A549 (cell line): ENCODE measurements around the gene COL4A6.

Experiments used
- CBX8 ChIP-seq: fragments of 200-600 bp; sonication (generic); IDR thresholded peaks from 2 replicates; pipeline ENCODE4 v1.6.1; 2016
- EP300 ChIP-seq, 2 experiments: fragments of >200 bp; sonication (Bioruptor Twin); formaldehyde crosslinking; IDR thresholded peaks; 2 replicates in 1 of 2; 3 replicates in 1 of 2; pipeline ENCODE4 v1.6.1; 2016 to 2017
- RCOR1 ChIP-seq: fragments of 150-350 bp; IDR thresholded peaks from 2 replicates; pipeline ENCODE4 v1.6.1; 2014; ENCODE audit warnings: antibody characterized with exemption, low read length, low read depth
- RFX5 ChIP-seq: fragments of 450-650 bp; IDR thresholded peaks from 2 replicates; pipeline ENCODE4 v1.7.1; 2014; ENCODE audit warnings: antibody characterized with exemption, mild to moderate bottlenecking, moderate library complexity
- TF ChIP-seq, protein P1 (sequence below): fragments of 450-650 bp; IDR thresholded peaks from 2 replicates; pipeline ENCODE4 v1.6.1; 2014; ENCODE audit warnings: antibody characterized with exemption
- TF ChIP-seq, protein P2 (sequence below): IDR thresholded peaks from 2 replicates; pipeline ENCODE4 v1.6.1; 2012; ENCODE audit warnings: low read depth, borderline replicate concordance
- TF ChIP-seq, protein P3 (sequence below): fragments of >200 bp; sonication (Bioruptor Twin); formaldehyde crosslinking; IDR thresholded peaks from 3 replicates; pipeline ENCODE4 v1.5.1; 2016

DNA sequence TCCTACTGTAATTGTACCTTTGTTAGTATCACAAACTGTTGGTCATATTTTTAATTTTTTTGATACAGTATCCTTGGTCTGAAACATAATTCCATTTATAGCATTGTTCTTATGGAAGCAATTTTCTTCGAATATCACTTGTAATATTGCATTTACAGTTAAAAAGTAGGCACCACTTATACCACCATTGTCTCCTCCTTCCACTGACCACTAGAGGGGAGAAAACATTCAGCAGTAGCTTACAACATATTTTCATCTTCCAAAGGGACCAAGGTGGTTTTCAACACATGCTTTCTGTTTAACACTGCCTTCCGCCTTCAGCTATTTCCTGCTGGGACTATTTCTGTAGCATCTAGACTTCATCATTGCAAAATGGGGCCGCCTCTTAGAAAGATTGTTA, 146.2 kb downstream of the COL4A6 start:
- TF ChIP-seq, protein P1, sequence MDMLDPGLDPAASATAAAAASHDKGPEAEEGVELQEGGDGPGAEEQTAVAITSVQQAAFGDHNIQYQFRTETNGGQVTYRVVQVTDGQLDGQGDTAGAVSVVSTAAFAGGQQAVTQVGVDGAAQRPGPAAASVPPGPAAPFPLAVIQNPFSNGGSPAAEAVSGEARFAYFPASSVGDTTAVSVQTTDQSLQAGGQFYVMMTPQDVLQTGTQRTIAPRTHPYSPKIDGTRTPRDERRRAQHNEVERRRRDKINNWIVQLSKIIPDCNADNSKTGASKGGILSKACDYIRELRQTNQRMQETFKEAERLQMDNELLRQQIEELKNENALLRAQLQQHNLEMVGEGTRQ = no peak
- TF ChIP-seq, protein P2, sequence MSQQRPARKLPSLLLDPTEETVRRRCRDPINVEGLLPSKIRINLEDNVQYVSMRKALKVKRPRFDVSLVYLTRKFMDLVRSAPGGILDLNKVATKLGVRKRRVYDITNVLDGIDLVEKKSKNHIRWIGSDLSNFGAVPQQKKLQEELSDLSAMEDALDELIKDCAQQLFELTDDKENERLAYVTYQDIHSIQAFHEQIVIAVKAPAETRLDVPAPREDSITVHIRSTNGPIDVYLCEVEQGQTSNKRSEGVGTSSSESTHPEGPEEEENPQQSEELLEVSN = no peak
- TF ChIP-seq CBX8 (no peak), RFX5 (no peak), RCOR1 (no peak), EP300 (IDR thresholded peaks at IDR 0.05) (no peak)
- TF ChIP-seq, protein P3, sequence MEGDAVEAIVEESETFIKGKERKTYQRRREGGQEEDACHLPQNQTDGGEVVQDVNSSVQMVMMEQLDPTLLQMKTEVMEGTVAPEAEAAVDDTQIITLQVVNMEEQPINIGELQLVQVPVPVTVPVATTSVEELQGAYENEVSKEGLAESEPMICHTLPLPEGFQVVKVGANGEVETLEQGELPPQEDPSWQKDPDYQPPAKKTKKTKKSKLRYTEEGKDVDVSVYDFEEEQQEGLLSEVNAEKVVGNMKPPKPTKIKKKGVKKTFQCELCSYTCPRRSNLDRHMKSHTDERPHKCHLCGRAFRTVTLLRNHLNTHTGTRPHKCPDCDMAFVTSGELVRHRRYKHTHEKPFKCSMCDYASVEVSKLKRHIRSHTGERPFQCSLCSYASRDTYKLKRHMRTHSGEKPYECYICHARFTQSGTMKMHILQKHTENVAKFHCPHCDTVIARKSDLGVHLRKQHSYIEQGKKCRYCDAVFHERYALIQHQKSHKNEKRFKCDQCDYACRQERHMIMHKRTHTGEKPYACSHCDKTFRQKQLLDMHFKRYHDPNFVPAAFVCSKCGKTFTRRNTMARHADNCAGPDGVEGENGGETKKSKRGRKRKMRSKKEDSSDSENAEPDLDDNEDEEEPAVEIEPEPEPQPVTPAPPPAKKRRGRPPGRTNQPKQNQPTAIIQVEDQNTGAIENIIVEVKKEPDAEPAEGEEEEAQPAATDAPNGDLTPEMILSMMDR = no peak
